Ovary (tissue), 3 donors: ENCODE measurements around the gene CREM.

Experiments
- EP300 ChIP-seq: sonication (generic); formaldehyde crosslinking; IDR thresholded peaks from one replicate; pipeline ENCODE4 v1.6.1; 2017; ENCODE audit warnings: antibody characterized with exemption
- POLR2A ChIP-seq: fragments of 450-650 bp; IDR thresholded peaks from one replicate; pipeline ENCODE4 v1.6.1; 2017; ENCODE audit warnings: antibody characterized with exemption, mild to moderate bottlenecking, moderate library complexity
- TF ChIP-seq, protein P1 (sequence below), 3 donors: fragments of 450-650 bp in 2 of 3; fragments of 200-600 bp in 1 of 3; IDR thresholded peaks; one replicate each; pipeline versions ENCODE4 v1.5.1 to v1.8.0; 2016 to 2022; ENCODE audit warnings: antibody characterized with exemption in 3 of 3, mild to moderate bottlenecking in 1 of 3
- donor health status: DM: no; HTN: no; CAD: no.

DNA sequence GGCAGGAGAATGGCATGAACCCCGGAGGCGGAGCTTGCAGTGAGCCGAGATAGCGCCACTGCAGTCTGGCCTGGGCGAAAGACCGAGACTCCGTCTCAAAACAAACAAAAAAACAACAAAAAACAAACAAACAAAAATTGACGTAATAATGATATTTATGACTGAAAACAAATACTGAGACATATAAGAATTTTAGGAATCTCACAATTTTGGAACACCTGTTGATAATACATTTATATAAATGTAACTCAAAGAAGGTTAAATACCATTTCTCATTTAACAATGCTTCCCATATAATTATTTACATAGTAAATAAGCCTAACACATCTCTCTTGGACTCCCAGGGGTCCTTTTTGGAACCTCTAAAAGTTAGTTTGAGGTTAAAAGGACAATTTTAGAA lies 107.4 kb downstream of the CREM start:
- TF ChIP-seq, protein P1, sequence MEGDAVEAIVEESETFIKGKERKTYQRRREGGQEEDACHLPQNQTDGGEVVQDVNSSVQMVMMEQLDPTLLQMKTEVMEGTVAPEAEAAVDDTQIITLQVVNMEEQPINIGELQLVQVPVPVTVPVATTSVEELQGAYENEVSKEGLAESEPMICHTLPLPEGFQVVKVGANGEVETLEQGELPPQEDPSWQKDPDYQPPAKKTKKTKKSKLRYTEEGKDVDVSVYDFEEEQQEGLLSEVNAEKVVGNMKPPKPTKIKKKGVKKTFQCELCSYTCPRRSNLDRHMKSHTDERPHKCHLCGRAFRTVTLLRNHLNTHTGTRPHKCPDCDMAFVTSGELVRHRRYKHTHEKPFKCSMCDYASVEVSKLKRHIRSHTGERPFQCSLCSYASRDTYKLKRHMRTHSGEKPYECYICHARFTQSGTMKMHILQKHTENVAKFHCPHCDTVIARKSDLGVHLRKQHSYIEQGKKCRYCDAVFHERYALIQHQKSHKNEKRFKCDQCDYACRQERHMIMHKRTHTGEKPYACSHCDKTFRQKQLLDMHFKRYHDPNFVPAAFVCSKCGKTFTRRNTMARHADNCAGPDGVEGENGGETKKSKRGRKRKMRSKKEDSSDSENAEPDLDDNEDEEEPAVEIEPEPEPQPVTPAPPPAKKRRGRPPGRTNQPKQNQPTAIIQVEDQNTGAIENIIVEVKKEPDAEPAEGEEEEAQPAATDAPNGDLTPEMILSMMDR (IDR thresholded peaks at IDR 0.05): no peak
- TF ChIP-seq EP300 (no peak), POLR2A (no peak)
